Posterior vena cava (tissue), 2 donors: ENCODE results near the gene CHI3L1. TPM values are rescaled to one million over a fixed set of nuclear protein-coding genes. Genes with fewer than 3 reads are reported as not detected.

Experiments used
- DNase-seq: peaks from one replicate; pipeline ENCODE4 v3.0.0-alpha.2; 2020; ENCODE audit warnings: low spot score
- intact Hi-C, 2 donors: fragments of 100-400 bp; cut with DNase I; formaldehyde crosslinking; loops; one replicate each; pipeline versions ENCODE4 v1.14.1 to v1.14.2; 2022 to 2023
- total RNA-seq, 2 donors: library from RNA; stranded (reverse); fragmentation: NEBNext Ultra II Directional; extraction: Animal tissue kit (Norgen Biotek cat#: 25700); gene quantifications; one replicate each; pipeline ENCODE4 v1.2.1, GENCODE V29; 2021
- donor health status: DM: yes; HTN: yes; CAD: no.
- donor health status: DM: yes; HTN: yes; CAD: no.

The CHI3L1 gene
- total RNA-seq, 2 donors from 2014 or later: 26.7 to 30.3 TPM

GRCh38 chr1:203185585-203185984 lies 919 bp downstream of the CHI3L1 start:
- intact Hi-C loops: loop anchor here in 1 of 2 donors (2.0 kb wide), 1 partner anchor 29 kb away; no protein-coding TSS in a partner anchor
- no peak for DNase-seq

GRCh38 chr1:203185061-203185461 lies 1.4 kb downstream of the CHI3L1 start:
- intact Hi-C loops: loop anchor here in 1 of 2 donors (2.0 kb wide), 1 partner anchor 28 kb away; no protein-coding TSS in a partner anchor
- no peak for DNase-seq

GRCh38 chr1:203184467-203184866 lies 2.0 kb downstream of the CHI3L1 start:
- intact Hi-C loops: loop anchor here in 1 of 2 donors (2.0 kb wide), 1 partner anchor 28 kb away; no protein-coding TSS in a partner anchor
- DNase-seq: no peak

GRCh38 chr1:203183828-203184227 lies 2.7 kb downstream of the CHI3L1 start:
- DNase-seq: peak; percentile 25
- intact Hi-C loops: loop anchor here in 1 of 2 donors (2.0 kb wide), 1 partner anchor 27 kb away; no protein-coding TSS in a partner anchor

DNA sequence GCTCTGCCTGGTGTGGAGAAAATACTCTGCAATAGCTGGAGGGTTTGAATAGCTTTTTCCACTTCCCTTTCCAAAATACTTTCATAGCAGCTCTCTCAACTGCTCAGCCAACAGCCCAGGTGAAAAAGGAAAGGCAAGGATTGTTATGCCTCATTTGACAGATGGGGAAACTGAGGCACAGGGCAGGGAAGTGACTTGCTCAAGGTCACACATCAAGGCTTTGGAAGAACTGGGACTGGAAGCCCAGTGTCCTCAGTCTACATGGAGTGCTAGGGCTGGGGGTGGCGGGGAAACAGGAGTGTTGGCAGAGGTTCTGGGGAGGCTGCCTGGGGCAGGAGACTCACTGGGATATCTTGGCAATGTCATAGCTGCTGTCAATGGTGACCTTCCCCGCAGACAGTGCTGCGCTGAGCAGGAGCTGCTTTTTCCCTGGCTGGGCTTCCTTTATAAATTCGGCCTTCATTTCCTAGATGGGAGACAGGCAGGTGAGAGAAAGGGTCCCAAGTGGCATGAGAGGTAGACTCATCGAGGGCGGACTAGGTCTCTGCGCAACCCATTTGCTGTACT lies 4.0 kb downstream of the CHI3L1 start:
- intact Hi-C loops: no loop called here
- DNase-seq: peak; percentile 40

DNA sequence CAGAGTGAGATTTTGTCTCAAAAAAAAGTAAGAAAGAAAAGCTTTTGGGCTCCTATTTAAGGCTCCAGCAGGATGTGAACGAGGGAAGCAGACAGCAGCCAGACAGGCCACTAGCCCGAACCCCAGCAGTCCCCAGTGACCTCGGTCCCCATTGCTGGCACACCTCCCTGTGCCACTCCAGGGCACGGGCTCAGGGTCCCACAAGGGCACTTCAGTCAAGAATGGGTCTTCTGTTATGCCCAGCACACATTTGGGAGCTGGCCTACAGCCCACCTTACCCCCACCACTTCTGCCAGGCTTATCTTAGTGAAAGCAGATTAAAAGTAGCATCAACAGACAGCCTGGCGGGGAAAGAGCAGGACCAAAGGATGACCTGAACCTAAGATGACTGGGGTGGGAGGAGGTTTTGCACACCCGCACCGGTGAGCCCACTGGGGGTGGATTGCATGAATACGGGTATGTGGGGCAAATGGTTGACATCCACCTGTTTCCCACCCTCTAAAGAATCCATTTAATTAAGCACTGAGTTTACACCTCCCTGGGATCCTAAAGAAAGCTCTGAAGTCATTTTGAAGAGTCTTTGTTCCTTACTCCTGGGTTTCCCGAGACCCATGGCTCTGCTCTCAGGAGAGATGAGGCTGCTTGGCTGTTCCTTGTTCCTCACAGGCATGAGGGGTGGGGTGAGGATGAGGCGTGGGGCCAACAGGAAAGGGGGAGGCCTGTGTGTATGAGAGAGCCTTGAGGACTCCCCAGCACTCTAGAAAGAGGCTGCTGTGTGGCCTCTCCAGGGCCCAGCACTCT lies 4.7 kb downstream of the CHI3L1 start:
- DNase-seq: peak; percentile 32
- intact Hi-C loops: no loop called here

DNA sequence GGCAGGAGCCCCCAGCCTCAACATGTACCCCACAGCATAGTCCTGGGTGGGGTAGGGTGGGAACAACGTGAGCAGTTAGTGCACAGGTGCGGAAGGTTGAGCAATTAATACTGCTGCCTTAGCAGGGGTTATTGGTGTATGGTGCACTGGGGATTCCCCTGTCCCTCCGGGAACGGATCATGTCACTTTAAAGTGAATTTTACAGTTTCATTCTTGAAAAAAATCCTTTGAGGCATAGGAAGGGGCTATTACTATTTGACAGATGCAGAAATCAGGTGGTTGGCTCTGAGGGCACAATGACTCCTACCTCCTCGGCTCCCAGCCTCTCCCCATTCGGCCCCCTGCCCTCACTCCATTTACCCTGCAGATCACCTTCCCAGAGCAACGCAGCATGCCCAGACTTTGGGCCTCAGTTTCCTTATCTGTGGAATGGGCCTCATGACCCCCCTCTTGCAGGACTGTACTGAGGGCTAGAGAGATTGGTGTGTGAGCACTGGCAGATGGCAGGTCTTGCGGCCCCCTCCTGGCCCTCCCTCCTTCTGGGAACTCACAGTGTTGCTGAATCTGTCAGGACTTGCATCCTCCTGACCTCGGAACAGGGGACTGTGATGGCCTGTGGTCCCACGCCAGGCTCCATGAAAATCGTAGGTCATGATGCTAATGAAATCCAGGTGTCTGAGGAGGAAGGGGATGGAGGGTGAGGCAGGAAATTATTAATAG lies 5.7 kb downstream of the CHI3L1 start:
- DNase-seq: peak; percentile 44
- intact Hi-C loops: no loop called here

- intact Hi-C loops: no loop called here
- DNase-seq: peak; percentile 30
Measured at GRCh38 chr1:203179667-203180005, 6.9 kb downstream of the CHI3L1 start.

DNA sequence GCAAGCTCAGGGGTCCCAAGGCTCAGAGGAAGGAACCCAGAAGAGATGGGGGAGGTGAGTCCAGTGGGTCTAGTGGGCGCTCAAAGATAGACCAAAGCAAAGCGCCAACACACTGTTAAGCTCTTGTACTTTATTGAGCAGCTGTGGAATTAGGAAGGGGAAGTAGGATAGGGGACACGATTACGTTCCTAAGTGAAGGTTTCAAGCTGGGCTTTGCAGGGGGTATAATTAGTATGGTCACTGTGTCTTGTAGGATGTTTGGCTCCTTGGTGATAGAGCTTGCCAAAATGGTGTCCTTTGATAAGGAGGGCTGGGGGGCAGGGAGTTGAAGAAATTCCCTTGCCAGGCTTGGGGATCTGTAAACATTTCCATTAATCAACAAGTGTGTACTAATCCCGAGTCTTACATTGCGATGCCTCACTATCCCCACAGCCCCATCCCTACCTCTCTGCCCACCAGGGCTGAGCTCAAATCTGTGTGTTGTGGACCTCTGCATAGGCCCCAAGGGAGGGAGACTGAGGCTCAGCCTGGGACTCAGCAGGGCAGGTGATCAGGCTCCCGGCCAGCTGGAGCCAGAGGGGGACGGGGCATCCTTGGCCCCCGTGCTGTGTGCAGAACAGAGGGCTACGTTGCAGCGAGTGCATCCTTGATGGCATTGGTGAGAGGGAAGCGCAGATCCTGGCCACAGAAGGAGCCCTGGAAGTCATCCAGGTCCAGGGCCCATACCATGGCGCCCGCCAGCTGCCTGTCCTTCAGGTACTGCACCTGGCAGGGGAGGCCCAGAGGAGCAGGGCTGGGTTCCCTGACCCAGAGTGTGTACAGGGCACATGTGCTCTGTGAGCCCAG lies 7.5 kb downstream of the CHI3L1 start:
- peak; percentile 56 for DNase-seq
- intact Hi-C loops: no loop called here

DNA sequence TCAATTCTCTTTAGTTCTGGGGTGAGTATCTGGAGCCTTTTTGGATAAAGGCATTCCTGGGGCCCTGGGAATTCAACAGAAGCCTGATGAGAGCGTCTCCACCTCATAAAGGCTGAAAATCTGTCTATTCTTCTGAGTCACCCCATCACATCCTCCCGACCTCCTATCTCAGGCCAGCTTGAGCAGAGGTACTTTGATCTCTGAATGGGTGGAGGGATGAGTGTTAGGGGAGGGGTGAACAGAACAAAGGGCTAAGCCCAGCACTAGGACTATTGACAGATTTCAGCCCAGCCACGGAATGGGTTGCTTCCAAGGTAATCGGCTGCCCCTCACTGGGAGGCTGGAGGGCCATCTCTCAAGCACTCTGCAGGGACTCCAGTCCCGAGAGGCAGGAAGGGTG lies 8.4 kb downstream of the CHI3L1 start:
- intact Hi-C loops: no loop called here

GRCh38 chr1:203177470-203178039 lies 8.9 kb downstream of the CHI3L1 start:
- intact Hi-C loops: no loop called here

More for the DNA sequence above, 8.4 kb downstream of the CHI3L1 start:
- peak; percentile 54 for DNase-seq

DNA sequence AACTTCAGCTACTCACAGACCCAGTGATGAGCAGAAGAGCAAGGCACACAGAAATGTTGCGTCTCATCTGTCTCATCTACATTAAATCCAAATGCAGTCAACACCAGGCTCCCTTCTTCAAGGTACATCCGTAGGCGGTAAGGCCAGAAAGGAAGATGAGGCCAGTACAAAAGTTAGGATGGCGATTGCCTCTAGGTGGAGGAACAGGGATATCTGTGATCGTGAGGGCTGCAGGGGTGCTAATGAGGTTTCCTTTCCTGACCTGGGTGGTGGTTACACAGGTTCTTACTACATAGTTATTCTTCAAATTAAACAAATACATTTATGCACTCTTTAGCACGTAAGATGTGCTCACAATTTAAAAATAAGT lies 9.5 kb downstream of the CHI3L1 start:
- DNase-seq: no peak
- intact Hi-C loops: no loop called here

More at GRCh38 chr1:203177470-203178039, 8.9 kb downstream of the CHI3L1 start:
- DNase-seq: peak; percentile 69

- intact Hi-C loops: no loop called here
- peak; percentile 22 for DNase-seq
Measured at GRCh38 chr1:203176273-203177035, 10.1 kb downstream of the CHI3L1 start.

GRCh38 chr1:203175827-203176241 lies 10.7 kb downstream of the CHI3L1 start:
- intact Hi-C loops: no loop called here
- DNase-seq: peak; percentile 75

DNA sequence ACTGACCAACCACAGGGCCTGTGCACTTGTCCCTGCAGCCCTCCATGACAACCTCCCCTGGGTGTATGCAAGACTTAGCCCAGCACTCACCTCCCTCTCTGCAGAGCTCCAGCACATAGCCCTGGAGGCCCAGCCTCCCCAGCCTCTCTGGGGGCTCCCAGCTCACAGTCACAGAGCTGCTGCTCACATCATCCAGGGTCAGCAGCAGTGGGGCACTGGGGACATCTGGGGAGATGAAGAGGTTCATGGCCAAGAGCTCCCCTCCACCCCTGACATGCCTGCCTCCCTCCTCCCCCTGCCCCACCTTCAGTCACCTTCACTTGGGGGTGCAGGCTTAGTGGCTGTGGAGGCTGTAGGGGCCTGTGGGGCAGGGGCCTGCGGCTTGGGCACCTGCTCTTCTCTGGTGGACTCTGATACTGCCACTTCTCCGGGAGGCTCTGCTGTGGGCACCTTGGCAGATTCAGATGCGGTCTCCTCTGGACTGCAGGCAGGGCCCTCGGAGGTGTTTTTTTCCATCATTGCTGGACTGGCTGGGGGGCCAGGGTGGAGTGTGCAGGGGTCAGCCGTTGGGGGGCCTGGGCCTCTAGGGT lies 11.2 kb downstream of the CHI3L1 start, which contains the start of gene MYBPH:
MYBPH (minus strand) TSS at position 590 of the 590 bp plus-strand sequence; CDS start at position 519, 71 bp downstream.
- intact Hi-C loops: no loop called here
- peak; percentile 61 for DNase-seq

GRCh38 chr1:203174324-203174985 lies 12.0 kb downstream of the CHI3L1 start:
- intact Hi-C loops: no loop called here
- DNase-seq: peak; percentile 52

DNA sequence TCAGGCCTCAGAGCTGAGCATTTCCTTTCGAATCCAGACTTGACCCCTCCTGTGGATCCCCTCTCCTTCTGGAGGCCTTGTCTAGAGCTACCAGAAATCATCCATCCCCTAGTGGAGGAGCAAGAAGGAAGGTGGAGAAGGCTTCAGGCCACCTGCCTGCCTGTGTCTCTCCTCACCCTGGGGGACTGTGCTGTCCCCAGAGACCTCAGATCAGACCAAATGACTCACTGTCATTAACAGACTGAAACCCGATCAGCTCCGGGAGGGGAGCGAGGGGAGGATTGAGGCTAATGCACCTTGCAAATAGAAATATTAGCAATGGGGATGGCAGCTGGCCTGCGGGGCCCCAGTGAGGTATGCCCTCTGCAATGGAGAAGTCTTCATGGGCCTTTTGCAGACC lies 12.9 kb downstream of the CHI3L1 start:
- intact Hi-C loops: no loop called here
- DNase-seq: peak; percentile 35
